DOHH2 (cell line): Measurements from ENCODE around the gene OBSCN.
"Not testable (repeated sequence)": the region's sequence is repeated elsewhere in the genome, so short reads cannot be mapped to it uniquely, and the experiment has no call there.

Experiments used
- CTCF ChIP-seq: fragments of 200-600 bp; sonication (generic); IDR thresholded peaks from one replicate; pipeline ENCODE4 v1.5.1; 2014; ENCODE audit warnings: antibody characterized with exemption, mild to moderate bottlenecking, low read depth, low read length; ENCODE audit not compliant: poor library complexity, severe bottlenecking
- EZH2phosphoT487 ChIP-seq: fragments of 200-600 bp; sonication (generic); IDR thresholded peaks from 2 replicates; pipeline ENCODE4 v1.6.1; 2017; ENCODE audit warnings: borderline replicate concordance, mild to moderate bottlenecking, antibody characterized with exemption, low read length, moderate library complexity, mixed read lengths

DNA sequence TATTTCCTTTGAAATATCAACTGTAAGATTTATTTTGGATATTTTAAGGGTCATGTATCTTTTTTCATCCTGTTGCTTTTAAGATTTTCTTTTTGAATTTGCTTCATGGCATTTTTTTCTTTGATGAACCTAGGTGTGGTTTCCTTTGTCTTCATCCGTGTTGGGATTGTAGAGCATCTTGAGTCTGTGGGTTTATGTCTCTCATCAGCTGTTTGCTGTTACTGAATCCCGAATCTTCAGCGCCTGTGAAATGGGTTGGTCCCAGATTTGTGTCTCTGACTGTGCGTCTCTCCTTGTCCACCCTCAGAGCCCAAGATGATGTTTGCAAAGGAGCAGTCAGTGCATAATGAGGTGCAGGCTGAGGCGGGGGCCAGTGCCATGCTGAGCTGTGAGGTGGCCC is 36.1 kb downstream of the OBSCN start:
- TF ChIP-seq EZH2phosphoT487, CTCF: not testable (repeated sequence)
